HepG2 (cell line): ENCODE data around the gene WDR35. TPM values are rescaled to one million over a fixed set of nuclear protein-coding genes. Genes with fewer than 3 reads are reported as not detected.

Source experiments
- AGO2 ChIP-seq: fragments of 200-400 bp; formaldehyde crosslinking; optimal IDR thresholded peaks from 2 replicates; pipeline ENCODE3; 2017; ENCODE audit warnings: mild to moderate bottlenecking, low read depth, low read length, moderate library complexity
- BRCA1 ChIP-seq: sonication (generic); formaldehyde crosslinking; IDR thresholded peaks from 2 replicates; pipeline ENCODE4 v1.4.0; 2020; ENCODE audit warnings: missing genetic modification reagents
- CENPBD1 ChIP-seq: sonication (generic); formaldehyde crosslinking; IDR thresholded peaks from 2 replicates; pipeline ENCODE4 v1.8.0; 2022; ENCODE audit warnings: missing genetic modification reagents, low read depth, mild to moderate bottlenecking, borderline replicate concordance
- CHD4 ChIP-seq: fragments of 200-600 bp; sonication (generic); IDR thresholded peaks from 2 replicates; pipeline ENCODE4 v1.7.0; 2017; ENCODE audit warnings: mild to moderate bottlenecking, low read length, borderline replicate concordance
- DBP ChIP-seq: sonication (generic); formaldehyde crosslinking; IDR thresholded peaks from 2 replicates; pipeline ENCODE4 v1.4.0; 2020; ENCODE audit warnings: missing genetic modification reagents; ENCODE audit errors: not compliant biosample characterization
- FOSL1 ChIP-seq: sonication (generic); formaldehyde crosslinking; IDR thresholded peaks from 2 replicates; pipeline ENCODE4 v1.9.0; 2021; ENCODE audit warnings: missing genetic modification reagents, borderline replicate concordance
- FOXC1 ChIP-seq: sonication (generic); formaldehyde crosslinking; IDR thresholded peaks from 2 replicates; pipeline ENCODE4 v1.8.0; 2022; ENCODE audit warnings: mild to moderate bottlenecking, missing genetic modification reagents, borderline replicate concordance
- FUBP1 ChIP-seq: sonication (generic); formaldehyde crosslinking; IDR thresholded peaks from 2 replicates; pipeline ENCODE4 v1.5.1; 2020; ENCODE audit warnings: missing genetic modification reagents, mild to moderate bottlenecking, borderline replicate concordance
- HOMEZ ChIP-seq: IDR thresholded peaks from 2 replicates; pipeline ENCODE4 v1.6.1; 2016; ENCODE audit warnings: low read depth
- IKZF5 ChIP-seq: IDR thresholded peaks from 2 replicates; pipeline ENCODE4 v1.6.1; 2018; ENCODE audit warnings: missing genetic modification reagents, mild to moderate bottlenecking, missing compliant biosample characterization
- SMYD3 ChIP-seq: sonication (generic); formaldehyde crosslinking; IDR thresholded peaks from 2 replicates; pipeline ENCODE4 v1.8.1; 2023; ENCODE audit warnings: mild to moderate bottlenecking, missing genetic modification reagents
- SRSF4 ChIP-seq: fragments of 200-400 bp; formaldehyde crosslinking; IDR thresholded peaks from one replicate; pipeline ENCODE4 v1.6.1; 2018; ENCODE audit warnings: mild to moderate bottlenecking, low read depth, low read length, moderate library complexity; ENCODE audit not compliant: poor library complexity, severe bottlenecking
- STAT6 ChIP-seq: sonication (generic); formaldehyde crosslinking; IDR thresholded peaks from 2 replicates; pipeline ENCODE4 v1.4.0; 2020; ENCODE audit warnings: missing genetic modification reagents, mild to moderate bottlenecking, borderline replicate concordance
- TGIF2 ChIP-seq: IDR thresholded peaks from 2 replicates; pipeline ENCODE4 v1.6.1; 2016; ENCODE audit warnings: control low read depth, missing compliant biosample characterization
- TRIM24 ChIP-seq: sonication (generic); formaldehyde crosslinking; IDR thresholded peaks from 2 replicates; pipeline ENCODE4 v1.8.0; 2022; ENCODE audit warnings: mild to moderate bottlenecking, missing genetic modification reagents
- ZNF160 ChIP-seq: sonication (generic); formaldehyde crosslinking; IDR thresholded peaks from 2 replicates; pipeline ENCODE4 v1.8.0; 2022; ENCODE audit warnings: mild to moderate bottlenecking, inconsistent platforms, missing genetic modification reagents
- ZNF556 ChIP-seq: sonication (generic); formaldehyde crosslinking; IDR thresholded peaks from 2 replicates; pipeline ENCODE4 v1.4.0; 2020; ENCODE audit warnings: mild to moderate bottlenecking, missing genetic modification reagents, borderline replicate concordance
- ZNF746 ChIP-seq: sonication (generic); formaldehyde crosslinking; IDR thresholded peaks from 2 replicates; pipeline ENCODE4 v1.8.0; 2022; ENCODE audit warnings: mild to moderate bottlenecking, missing genetic modification reagents
- ZSCAN9 ChIP-seq: IDR thresholded peaks from 2 replicates; pipeline ENCODE4 v1.6.1; 2016; ENCODE audit warnings: borderline replicate concordance
- polyA plus RNA-seq, 8 experiments: library from polyadenylated mRNA; depleted of rRNA in 3 of 8; stranded (reverse) in 7 of 8; unstranded in 1 of 8; fragments of >200 nt; fragmentation: Illumina TruSeq in 4 of 8; extraction: Trizol in 4 of 8; gene quantifications; 2 replicates each; pipeline versions ENCODE4 v1.2.1 to v1.2.3, GENCODE V29; 2011 to 2016; ENCODE audit warnings: low read depth in 4 of 8, missing spikeins in 1 of 8, mixed read lengths in 1 of 8; ENCODE audit not compliant: insufficient read depth in 1 of 8
- total RNA-seq, 5 experiments: library from RNA; depleted of rRNA; stranded (reverse); fragments of >200 nt; fragmentation: Illumina TruSeq; extraction: Trizol; gene quantifications; 2 replicates each; pipeline ENCODE4 v1.2.3, GENCODE V29; 2016; ENCODE audit warnings: low read depth in 1 of 5

WDR35 gene
- total and polyA plus RNA-seq, 2 of the 13 experiments (the other 11 are each of a cell fraction or from before 2014, with no cell fraction given) = 11.1 to 19.6 TPM

GRCh38 chr2:19901442-19902215 is 88.3 kb downstream of the WDR35 start, which contains the start of gene TTC32 (continued):
- TF ChIP-seq HOMEZ (CRISPR knock-in tag) = peak; percentile 91
- TF ChIP-seq ZNF160 = peak; percentile 84
- TF ChIP-seq ZNF556 (CRISPR knock-in tag) = peak; percentile 97
- peak; percentile 94; the same call in 1 of the 2 replicates for TF ChIP-seq STAT6 (CRISPR knock-in tag)
- TF ChIP-seq CHD4 = no peak; the same call in 1 of the 2 replicates
- peak; percentile 72; the same call in 1 of the 2 replicates for TF ChIP-seq ZNF746 (CRISPR knock-in tag)
- peak; percentile 97 for TF ChIP-seq FUBP1
- TF ChIP-seq DBP = no peak
- TF ChIP-seq TGIF2 = peak; percentile 92; the same call in 1 of the 2 replicates
- TF ChIP-seq IKZF5 (CRISPR knock-in tag) = peak; percentile 67; the same call in 1 of the 2 replicates
- TF ChIP-seq SRSF4 = no peak
- TF ChIP-seq ZSCAN9 (CRISPR knock-in tag) = peak; percentile 78
- no peak for TF ChIP-seq FOSL1 (CRISPR knock-in tag)
- TF ChIP-seq AGO2 = peak; percentile 88
- no peak for TF ChIP-seq CENPBD1
- no peak for TF ChIP-seq TRIM24 (CRISPR knock-in tag)
- peak; percentile 63; the same call in 1 of the 2 replicates for TF ChIP-seq SMYD3 (CRISPR knock-in tag)
- TF ChIP-seq FOXC1 (CRISPR knock-in tag) = peak; percentile 96
- peak; percentile 88; the same call in 1 of the 2 replicates for TF ChIP-seq BRCA1 (CRISPR knock-in tag)
